Activated CD8-positive, alpha-beta memory T cell treated with anti-CD3 and anti-CD28 coated beads, Interleukin-2, amount 10 ng/mL, durations not matched to agents 7 days and 5 days (primary cell): Measurements from ENCODE around the gene LAMC3. TPM values are rescaled to one million over a fixed set of nuclear protein-coding genes. Genes with fewer than 3 reads are reported as not detected.

Experiments
- ATAC-seq: fragments of 150-1000 bp; cut with Tn5 transposase; one replicate; pipeline ENCODE4 v1.10.0; 2021; ENCODE audit warnings: moderate library complexity
- CTCF ChIA-PET: fragments of 350-600 bp; sonication (Branson Sonifier 250); formaldehyde crosslinking; loops from one replicate; lab custom pipeline; 2021; ENCODE audit warnings: antibody characterized with exemption; lab: Charles Lee
- DNase-seq: peaks from one replicate; pipeline ENCODE4 v3.0.0-alpha.2; 2020
- H3K27ac Mint-ChIP-seq: one replicate; pipeline ENCODE4 v1.8.0; 2021; ENCODE audit warnings: mild to moderate bottlenecking, mixed read lengths
- H3K27me3 Mint-ChIP-seq: one replicate; pipeline ENCODE4 v1.8.0; 2021; ENCODE audit warnings: mixed read lengths
- H3K36me3 Mint-ChIP-seq: one replicate; pipeline ENCODE4 v1.8.0; 2021; ENCODE audit warnings: mild to moderate bottlenecking, mixed read lengths
- H3K4me1 Mint-ChIP-seq: one replicate; pipeline ENCODE4 v1.8.0; 2021; ENCODE audit warnings: mixed read lengths
- H3K4me3 Mint-ChIP-seq: one replicate; pipeline ENCODE4 v1.8.0; 2021; ENCODE audit warnings: mild to moderate bottlenecking, moderate library complexity, mixed read lengths
- H3K9me3 Mint-ChIP-seq: one replicate; pipeline ENCODE4 v1.8.0; 2022; ENCODE audit warnings: low read depth, mixed read lengths
- total RNA-seq, 2 experiments: library from RNA; stranded (reverse); gene quantifications; one replicate each; pipeline ENCODE4 v1.2.3, GENCODE V29; 2021

The LAMC3 gene
- total RNA-seq, 2 experiments from 2014 or later, result 0.06 TPM; not detected in 1

DNA sequence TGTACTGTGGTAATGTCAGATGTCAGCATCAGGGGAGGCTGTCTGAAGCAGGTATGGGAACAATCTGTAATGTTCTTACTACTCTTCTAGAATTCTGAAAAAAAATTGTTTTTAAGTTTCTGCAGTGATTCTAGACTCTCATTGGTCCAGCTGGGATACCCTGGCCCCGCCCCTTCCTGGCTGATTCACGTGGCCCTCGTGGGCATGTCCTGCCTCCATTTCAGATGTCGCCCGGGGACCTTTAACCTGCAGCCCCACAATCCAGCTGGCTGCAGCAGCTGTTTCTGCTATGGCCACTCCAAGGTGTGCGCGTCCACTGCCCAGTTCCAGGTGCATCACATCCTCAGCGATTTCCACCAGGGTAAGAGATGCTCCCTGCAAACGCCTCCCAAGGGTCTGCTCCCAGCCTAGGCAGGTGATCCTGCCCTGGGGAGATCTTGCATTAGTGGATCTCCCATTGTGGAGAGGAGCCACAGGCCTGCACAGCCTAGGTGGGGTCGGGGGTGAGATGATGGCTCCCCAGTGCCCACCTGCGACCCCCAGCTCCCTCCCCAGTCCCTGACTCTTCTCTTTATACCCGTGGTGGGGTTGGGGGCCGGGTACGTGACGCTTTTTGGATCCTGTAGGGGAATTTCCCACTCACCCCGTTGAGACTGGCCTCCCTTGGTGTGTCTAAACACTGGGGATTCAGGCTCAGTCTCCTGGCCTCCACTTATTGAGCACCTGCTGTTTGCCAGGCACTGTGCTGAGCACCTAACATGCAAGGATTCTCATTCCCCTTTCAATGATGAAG is 36.5 kb downstream of the LAMC3 start:
- Mint-ChIP-seq H3K4me3 (no peak overlapping the region), H3K9me3 (no peaks in the 10 kb centered on the region), H3K4me1 (peaks cover 2% of the 10 kb centered on the region), H3K27me3 (peaks cover 2% of the 10 kb centered on the region), H3K36me3 (no peaks in the 10 kb centered on the region), H3K27ac (no peak overlapping the region)
- no peak for DNase-seq
- ATAC-seq, result no peak
- CTCF ChIA-PET, result interaction anchor here (0.6 to 4.9 kb wide), 19 partner anchors 12 to 1917 kb away, joined by 3 to 44 read pairs (median 5); no protein-coding TSS in a partner anchor

DNA sequence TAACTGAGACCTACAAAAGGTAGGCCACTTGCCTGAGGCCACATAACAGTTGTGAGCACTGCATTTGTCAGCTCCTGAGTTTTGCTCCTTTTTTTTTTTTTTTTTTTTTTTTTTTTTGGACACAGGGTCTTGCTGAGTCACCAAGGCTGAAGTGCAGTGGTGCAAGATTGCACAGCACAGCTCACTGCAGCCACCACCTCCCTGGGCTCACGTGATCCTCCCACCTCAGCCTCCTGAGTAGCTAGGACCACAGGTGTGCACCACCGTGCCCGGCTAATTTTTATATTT is 37.1 kb downstream of the LAMC3 start:
- Mint-ChIP-seq H3K27ac (no peak overlapping the region), H3K4me3 (no peak overlapping the region), H3K4me1 (peaks cover 2% of the 10 kb centered on the region), H3K36me3 (no peaks in the 10 kb centered on the region), H3K27me3 (peaks cover 4% of the 10 kb centered on the region), H3K9me3 (no peaks in the 10 kb centered on the region)
- DNase-seq (no peak), ATAC-seq (no peak)
- CTCF ChIA-PET, result interaction anchor here (0.5 to 4.9 kb wide), 49 partner anchors 8 to 1917 kb away, joined by 3 to 44 read pairs (median 4); no protein-coding TSS in a partner anchor

DNA sequence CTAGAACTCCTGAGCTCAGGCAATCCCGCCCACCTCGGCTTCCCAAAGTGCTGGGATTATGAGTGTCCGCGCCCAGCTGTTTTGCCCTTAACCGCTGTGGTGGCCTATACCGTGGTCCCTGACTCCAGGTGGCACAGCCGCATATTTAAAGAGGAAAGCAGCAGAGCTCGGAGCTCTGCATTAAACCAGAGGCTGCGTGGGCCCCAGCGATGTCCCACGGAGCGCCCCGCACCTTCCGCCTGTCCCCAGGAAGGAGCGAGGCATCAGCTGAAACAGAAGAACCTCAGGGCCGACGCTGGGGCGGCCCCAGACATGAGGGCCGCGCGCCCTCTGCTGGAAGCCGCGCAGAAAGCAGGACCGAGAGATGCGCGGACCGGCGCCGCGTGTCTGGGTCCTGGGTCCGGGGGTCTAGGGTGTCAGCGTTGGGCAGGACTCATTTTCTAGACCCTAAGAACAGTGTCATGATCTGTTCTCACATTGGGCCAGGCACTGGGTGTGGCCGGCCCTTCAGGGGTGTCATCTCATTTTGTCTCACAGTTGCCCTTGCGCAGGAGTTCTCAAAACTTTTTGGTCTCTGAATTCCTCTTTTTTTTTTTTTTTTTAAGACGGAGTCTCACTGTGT is 37.7 kb downstream of the LAMC3 start:
- no peak overlapping the region for H3K27ac Mint-ChIP-seq

DNA sequence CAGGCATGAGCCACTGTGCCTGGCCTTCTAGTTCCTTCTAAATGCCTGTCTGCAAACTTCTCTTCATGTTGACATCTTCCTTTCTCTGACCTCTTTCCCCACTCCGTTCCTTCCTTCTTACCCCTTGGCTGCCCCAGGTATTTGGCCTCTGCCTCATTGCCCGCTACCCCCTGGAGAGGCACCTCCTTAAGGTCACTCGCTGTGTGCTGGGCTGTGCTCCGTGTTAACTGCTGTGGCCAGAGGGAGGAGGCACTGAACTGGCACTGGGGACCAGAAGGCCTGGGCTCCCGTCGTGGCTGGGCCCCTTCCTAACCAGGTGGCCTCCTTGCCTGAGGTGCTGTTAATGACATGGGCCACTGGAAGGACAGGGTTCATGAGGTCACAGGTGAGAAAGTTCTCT is 39.4 kb downstream of the LAMC3 start:
- no peak for DNase-seq
- peaks cover 4% of the 10 kb centered on the region for H3K27me3 Mint-ChIP-seq
- ATAC-seq, result no peak
- CTCF ChIA-PET, result interaction anchor here (0.6 to 4.9 kb wide), 4 partner anchors 9 to 517 kb away, joined by 3 to 44 read pairs (median 19); no protein-coding TSS in a partner anchor
- no peak overlapping the region for H3K4me3 Mint-ChIP-seq
- H3K4me1 Mint-ChIP-seq, result peaks cover 2% of the 10 kb centered on the region
- no peaks in the 10 kb centered on the region for H3K9me3 Mint-ChIP-seq
- no peak overlapping the region for H3K27ac Mint-ChIP-seq
- H3K36me3 Mint-ChIP-seq, result no peaks in the 10 kb centered on the region

More for the DNA sequence above, 37.7 kb downstream of the LAMC3 start:
- DNase-seq (peak; percentile 76), ATAC-seq (peak; percentile 93)
- peaks cover 4% of the 10 kb centered on the region for H3K27me3 Mint-ChIP-seq
- CTCF ChIA-PET, result interaction anchor here (0.5 to 4.9 kb wide), 51 partner anchors 9 to 941 kb away, joined by 3 to 44 read pairs (median 4); no protein-coding TSS in a partner anchor
- H3K9me3 Mint-ChIP-seq, result no peaks in the 10 kb centered on the region
- peaks cover 2% of the 10 kb centered on the region for H3K4me1 Mint-ChIP-seq
- H3K36me3 Mint-ChIP-seq, result no peaks in the 10 kb centered on the region
- no peak overlapping the region for H3K4me3 Mint-ChIP-seq

DNA sequence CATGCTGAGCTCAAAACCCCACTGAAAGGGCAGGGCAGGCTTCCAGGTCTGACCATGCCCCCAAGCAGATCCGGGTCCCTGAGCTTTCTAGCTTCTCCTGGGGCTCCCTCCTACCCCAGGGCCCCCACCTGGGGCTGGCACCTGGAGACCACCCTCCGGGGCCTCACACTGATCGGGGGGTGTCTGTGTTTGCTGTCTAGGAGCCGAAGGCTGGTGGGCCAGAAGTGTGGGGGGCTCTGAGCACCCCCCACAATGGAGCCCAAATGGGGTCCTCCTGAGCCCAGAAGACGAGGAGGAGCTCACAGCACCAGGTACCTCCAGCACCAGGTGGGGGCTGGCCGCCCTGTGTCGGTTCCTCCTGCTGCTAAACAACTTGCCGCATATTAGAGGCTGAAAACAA is 39.8 kb downstream of the LAMC3 start:
- CTCF ChIA-PET, result interaction anchor here (0.6 to 4.9 kb wide), 3 partner anchors 9 to 266 kb away, joined by 3 to 44 read pairs (median 5); no protein-coding TSS in a partner anchor
- DNase-seq (no peak), ATAC-seq (no peak)
- peaks cover 2% of the 10 kb centered on the region for H3K4me1 Mint-ChIP-seq
- H3K9me3 Mint-ChIP-seq, result no peaks in the 10 kb centered on the region
- no peaks in the 10 kb centered on the region for H3K36me3 Mint-ChIP-seq
- no peak overlapping the region for H3K4me3 Mint-ChIP-seq
- H3K27me3 Mint-ChIP-seq, result peaks cover 4% of the 10 kb centered on the region
- H3K27ac Mint-ChIP-seq, result no peak overlapping the region

DNA sequence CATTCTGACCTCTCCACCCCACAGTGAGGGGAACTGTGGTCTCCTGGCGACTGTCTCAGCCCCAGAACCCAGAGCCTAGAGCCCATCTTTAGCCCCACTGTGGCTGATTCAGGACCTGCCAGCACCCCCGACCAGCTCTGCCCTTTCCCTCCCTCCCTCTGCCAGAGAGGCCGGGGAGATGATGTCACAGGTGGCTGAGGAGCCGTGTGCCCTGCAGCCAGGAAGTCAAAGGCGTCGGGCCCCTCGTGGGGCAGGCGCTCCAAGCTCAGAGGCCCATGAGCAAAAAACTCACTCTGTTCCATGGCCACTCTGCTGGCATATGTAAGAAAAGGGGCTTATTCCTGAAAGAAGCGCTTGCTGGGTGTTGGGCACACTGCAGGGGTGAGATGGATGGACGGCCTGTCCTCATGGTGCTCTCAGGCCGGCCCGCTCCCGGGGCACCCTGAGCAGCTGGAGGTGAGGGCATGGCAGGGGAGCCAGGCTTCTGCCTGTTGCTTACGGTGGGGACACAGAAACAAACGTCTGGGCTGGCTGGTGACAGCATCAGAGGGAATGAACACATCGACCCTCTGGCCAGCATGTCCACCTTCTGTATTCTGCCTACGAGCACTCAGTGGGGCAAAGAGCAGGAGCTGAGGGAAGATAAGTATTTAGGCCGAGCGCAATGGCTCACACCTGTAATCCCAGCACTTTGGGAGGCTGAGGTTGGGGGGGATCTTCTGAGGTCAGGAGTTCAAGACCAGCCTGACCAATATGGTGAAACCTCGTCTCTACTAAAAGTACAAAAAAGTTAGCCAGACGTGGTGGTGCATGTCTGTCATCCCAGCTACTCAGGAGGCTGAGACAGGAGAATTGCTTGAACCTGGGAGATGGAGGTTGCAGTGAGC is 41.1 kb downstream of the LAMC3 start:
- no peak for DNase-seq
- Mint-ChIP-seq H3K4me3 (no peak overlapping the region), H3K9me3 (no peaks in the 10 kb centered on the region), H3K4me1 (peaks cover 2% of the 10 kb centered on the region), H3K27me3 (peaks cover 5% of the 10 kb centered on the region), H3K27ac (no peak overlapping the region), H3K36me3 (no peaks in the 10 kb centered on the region)
- no peak for ATAC-seq
- CTCF ChIA-PET, result interaction anchor here (1.4 to 4.9 kb wide), 2 partner anchors 8 to 184 kb away, joined by 5 to 44 read pairs; no protein-coding TSS in a partner anchor

DNA sequence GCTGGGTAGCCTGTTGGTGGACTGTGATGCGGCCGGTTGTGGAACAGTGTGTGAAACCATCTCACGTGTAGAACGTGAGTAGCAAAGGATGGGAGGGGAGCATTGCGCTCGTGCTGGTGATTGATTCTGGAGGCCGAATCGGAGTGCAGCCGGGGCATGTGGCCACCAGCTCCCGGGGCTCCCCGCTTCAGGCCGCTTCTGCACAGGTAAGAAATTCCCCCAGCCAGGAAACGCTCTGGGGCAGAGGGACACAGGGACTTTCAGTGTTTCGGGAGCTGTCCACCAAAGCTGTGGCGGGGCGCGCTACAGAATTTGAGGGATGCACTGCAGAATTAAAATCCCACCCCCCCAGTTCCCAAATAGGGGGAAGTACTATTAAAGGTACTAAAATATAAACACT is 41.9 kb downstream of the LAMC3 start:
- no peak overlapping the region for H3K27ac Mint-ChIP-seq
- peaks cover 6% of the 10 kb centered on the region for H3K27me3 Mint-ChIP-seq
- ATAC-seq (no peak), DNase-seq (no peak)
- H3K4me1 Mint-ChIP-seq, result peaks cover 2% of the 10 kb centered on the region
- H3K36me3 Mint-ChIP-seq, result no peaks in the 10 kb centered on the region
- CTCF ChIA-PET, result no interaction called here
- H3K4me3 Mint-ChIP-seq, result no peak overlapping the region
- H3K9me3 Mint-ChIP-seq, result no peaks in the 10 kb centered on the region

DNA sequence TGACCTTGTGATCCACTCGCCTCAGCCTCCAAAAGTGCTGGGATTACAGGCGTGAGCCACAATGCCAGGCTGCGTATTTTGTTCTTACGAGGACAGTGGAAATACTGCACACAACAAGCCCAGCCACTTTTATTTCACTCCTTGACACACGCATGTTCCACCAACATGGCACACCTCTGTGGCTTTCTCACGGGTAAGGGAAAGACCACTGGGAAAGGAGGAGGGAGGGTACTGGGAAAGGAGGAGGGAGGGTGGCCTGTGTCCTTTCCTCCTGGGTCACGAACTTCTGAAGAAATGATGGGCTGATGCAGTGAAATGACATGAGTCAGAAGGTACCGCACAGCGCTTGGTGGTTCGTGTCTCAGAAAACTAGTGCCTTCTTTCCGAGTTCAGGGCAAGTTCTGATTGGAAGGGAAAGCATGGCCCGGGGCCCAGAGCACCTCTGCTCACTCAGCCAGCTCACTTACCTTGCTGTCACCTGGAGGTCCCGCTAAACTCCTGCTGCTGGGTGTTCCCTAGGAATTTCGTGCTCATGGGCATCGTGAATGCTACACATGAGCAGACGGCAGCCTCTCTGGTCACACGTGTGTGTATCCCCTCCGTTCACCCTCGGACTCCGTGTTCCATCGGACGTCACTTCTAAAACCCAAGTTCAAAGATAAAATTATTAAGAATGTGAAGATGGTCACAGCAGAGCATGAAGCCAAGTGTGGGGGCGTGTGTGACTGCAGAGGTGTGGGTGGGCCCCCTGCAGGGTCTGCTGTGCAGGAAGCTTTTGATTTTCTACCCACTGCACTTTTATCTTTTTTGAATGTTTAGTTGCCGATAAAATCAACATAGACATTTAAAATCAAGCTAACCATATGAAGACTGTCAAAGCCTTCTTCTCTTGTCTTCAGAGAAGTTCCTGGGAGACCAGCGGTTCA is 42.9 kb downstream of the LAMC3 start:
- DNase-seq (no peak), ATAC-seq (no peak)
- peaks cover 6% of the 10 kb centered on the region for H3K27me3 Mint-ChIP-seq
- CTCF ChIA-PET, result no interaction called here
- no peak overlapping the region for H3K4me3 Mint-ChIP-seq
- H3K4me1 Mint-ChIP-seq, result no peaks in the 10 kb centered on the region
- H3K9me3 Mint-ChIP-seq, result no peaks in the 10 kb centered on the region
- no peak overlapping the region for H3K27ac Mint-ChIP-seq
- no peaks in the 10 kb centered on the region for H3K36me3 Mint-ChIP-seq

DNA sequence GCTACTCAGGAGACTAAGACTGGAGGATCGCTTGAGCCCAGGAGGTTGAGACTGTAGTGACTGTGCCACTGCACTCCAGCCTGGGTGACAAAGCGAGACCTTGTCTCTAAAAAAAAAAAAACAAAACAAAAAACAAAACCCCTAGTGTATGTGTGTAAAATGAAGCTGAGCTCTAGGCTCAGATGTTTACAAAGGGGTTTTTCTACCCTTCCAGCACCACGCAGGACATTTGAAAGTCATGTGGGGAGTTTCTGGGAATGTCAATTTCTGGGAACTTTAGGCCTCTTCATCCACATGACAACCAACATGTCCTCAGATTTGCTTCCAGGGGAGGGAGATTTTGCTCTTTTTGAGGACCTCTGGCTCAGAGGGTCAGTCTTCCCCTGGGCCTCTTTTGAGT is 44.9 kb downstream of the LAMC3 start:
- CTCF ChIA-PET, result interaction anchor here (0.7 to 1.7 kb wide), 2 partner anchors 9 to 25 kb away, joined by 3 read pairs; no protein-coding TSS in a partner anchor
- no peak for DNase-seq

DNA sequence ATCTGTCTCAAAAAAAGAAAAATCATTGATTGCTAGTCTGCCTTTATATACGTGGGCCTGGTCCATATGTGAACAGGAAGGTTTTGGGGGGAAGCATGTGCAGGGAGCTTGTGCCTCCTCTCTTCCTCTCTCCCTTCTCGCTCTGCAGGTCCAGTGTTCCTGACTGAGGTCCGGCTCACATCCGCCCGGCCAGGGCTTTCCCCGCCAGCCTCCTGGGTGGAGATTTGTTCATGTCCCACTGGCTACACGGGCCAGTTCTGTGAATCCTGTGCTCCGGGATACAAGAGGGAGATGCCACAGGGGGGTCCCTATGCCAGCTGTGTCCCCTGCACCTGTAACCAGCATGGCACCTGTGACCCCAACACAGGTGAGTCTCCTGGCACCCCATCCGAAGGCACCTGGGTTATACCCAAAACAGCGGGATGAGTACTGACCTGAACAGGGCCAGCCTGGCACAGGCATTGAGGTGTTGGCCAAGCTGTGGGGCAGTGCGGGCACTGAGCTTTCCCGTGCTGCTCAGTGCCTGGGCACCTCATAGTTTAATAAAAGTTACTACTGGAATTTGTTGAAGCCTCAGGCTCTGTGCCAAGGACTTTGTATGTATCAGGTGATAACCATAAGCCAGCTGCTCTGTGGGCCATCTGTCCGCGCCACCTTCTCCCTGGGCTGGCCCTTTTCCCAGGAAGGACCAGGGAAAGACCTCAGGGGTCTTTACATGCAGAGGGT is 48.0 kb downstream of the LAMC3 start:
- Mint-ChIP-seq H3K36me3 (no peaks in the 10 kb centered on the region), H3K4me1 (no peaks in the 10 kb centered on the region), H3K27ac (no peak overlapping the region), H3K27me3 (peaks cover 2% of the 10 kb centered on the region), H3K4me3 (no peak overlapping the region), H3K9me3 (no peaks in the 10 kb centered on the region)
- no peak for DNase-seq
- no peak for ATAC-seq
- CTCF ChIA-PET, result interaction anchor here (0.6 to 5.4 kb wide), 17 partner anchors 8 to 764 kb away, joined by 3 to 44 read pairs (median 5); partner anchors contain the start of gene NUP214

More for the DNA sequence above, 44.9 kb downstream of the LAMC3 start:
- no peak for ATAC-seq
- no peaks in the 10 kb centered on the region for H3K9me3 Mint-ChIP-seq
- no peaks in the 10 kb centered on the region for H3K4me1 Mint-ChIP-seq
- peaks cover 6% of the 10 kb centered on the region for H3K27me3 Mint-ChIP-seq
- H3K36me3 Mint-ChIP-seq, result no peaks in the 10 kb centered on the region
- H3K4me3 Mint-ChIP-seq, result no peak overlapping the region
- H3K27ac Mint-ChIP-seq, result no peak overlapping the region

DNA sequence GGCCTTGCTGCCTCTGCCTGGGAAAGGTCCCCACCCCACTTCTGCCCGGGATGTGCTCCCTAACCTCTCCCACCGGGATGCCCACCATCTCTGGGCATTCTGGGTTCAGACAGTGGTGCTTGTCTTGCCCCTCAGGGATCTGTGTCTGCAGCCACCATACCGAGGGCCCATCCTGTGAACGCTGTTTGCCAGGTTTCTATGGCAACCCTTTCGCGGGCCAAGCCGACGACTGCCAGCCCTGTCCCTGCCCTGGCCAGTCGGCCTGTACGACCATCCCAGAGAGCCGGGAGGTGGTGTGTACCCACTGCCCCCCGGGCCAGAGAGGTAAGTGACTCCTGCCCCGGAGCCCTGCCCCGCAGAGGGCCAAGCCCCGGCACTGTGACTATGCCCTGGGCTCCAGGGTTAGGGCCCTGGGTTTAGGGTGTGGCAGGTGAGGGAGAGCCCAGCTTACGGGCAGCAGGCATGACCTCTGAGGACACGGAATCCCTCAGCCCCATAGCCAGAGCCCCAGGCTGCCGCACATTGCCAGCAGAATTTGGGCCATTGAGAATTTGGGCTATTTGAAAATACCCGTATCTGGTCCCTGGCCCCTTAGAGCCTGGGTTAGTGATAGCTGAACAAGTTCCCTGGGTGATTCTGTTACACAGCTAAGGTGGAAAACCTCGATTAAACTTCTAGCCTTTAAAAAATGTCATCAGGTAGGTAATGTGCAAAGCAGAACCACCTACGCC is 52.1 kb downstream of the LAMC3 start:
- DNase-seq (no peak), ATAC-seq (no peak)
- no peaks in the 10 kb centered on the region for H3K27me3 Mint-ChIP-seq
- H3K4me3 Mint-ChIP-seq, result no peak overlapping the region
- no peaks in the 10 kb centered on the region for H3K4me1 Mint-ChIP-seq
- no peaks in the 10 kb centered on the region for H3K9me3 Mint-ChIP-seq
- no peaks in the 10 kb centered on the region for H3K36me3 Mint-ChIP-seq
- H3K27ac Mint-ChIP-seq, result no peak overlapping the region
- CTCF ChIA-PET, result interaction anchor here (0.8 to 1.5 kb wide), 3 partner anchors 14 to 276 kb away, joined by 3 to 4 read pairs (median 4); no protein-coding TSS in a partner anchor
